Body of pancreas (tissue), 4 donors: ENCODE measurements around the gene CDK13.

ENCODE experiments used
- POLR2A ChIP-seq, 3 donors: fragments of 450-650 bp; IDR thresholded peaks; one replicate each; pipeline ENCODE4 v1.6.1; 2016; ENCODE audit warnings: antibody characterized with exemption in 3 of 3, mild to moderate bottlenecking in 2 of 3
- TF ChIP-seq, protein P1 (sequence below), 7 experiments: fragments of 450-650 bp in 4 of 7; fragments of 200-600 bp in 3 of 7; sonication (generic) in 3 of 7; IDR thresholded peaks; one replicate each; pipeline ENCODE4 v1.5.1; 2016 to 2019; ENCODE audit warnings: antibody characterized with exemption in 7 of 7

DNA sequence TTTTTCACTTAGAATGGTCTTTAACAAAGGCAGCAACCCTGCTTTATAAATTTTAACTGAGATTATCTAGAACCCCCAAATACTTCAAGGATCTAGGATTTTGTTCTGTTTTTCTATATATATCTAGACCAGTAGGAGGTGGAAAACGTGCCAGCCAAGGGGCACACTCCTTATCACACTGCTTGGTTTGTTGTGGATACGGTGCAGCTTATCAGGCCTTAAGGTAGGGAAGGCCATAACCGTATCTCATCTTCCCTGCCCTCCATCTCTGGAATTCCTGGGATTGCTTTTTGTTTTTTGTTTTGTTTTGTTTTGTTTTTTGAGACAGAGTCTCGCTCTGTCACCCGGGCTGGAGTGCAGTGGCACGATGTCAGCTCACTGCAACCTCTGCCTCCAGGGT is 109.0 kb downstream of the CDK13 start:
- TF ChIP-seq, protein P1, sequence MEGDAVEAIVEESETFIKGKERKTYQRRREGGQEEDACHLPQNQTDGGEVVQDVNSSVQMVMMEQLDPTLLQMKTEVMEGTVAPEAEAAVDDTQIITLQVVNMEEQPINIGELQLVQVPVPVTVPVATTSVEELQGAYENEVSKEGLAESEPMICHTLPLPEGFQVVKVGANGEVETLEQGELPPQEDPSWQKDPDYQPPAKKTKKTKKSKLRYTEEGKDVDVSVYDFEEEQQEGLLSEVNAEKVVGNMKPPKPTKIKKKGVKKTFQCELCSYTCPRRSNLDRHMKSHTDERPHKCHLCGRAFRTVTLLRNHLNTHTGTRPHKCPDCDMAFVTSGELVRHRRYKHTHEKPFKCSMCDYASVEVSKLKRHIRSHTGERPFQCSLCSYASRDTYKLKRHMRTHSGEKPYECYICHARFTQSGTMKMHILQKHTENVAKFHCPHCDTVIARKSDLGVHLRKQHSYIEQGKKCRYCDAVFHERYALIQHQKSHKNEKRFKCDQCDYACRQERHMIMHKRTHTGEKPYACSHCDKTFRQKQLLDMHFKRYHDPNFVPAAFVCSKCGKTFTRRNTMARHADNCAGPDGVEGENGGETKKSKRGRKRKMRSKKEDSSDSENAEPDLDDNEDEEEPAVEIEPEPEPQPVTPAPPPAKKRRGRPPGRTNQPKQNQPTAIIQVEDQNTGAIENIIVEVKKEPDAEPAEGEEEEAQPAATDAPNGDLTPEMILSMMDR (IDR thresholded peaks at IDR 0.05) = no peak
- no peak for TF ChIP-seq POLR2A (IDR thresholded peaks at IDR 0.05)
